HuH-7 (cell line): Measurements from ENCODE around the gene PKLR.
A peak's percentile ranks its signal among the peaks of the same experiment; 100 is the strongest.
"Not testable (repeated sequence)": the region's sequence is repeated elsewhere in the genome, so short reads cannot be mapped to it uniquely, and the experiment has no call there.

Experiments
- DNase-seq: peaks from one replicate; pipeline ENCODE4 v3.0.0; 2011; ENCODE audit warnings: low spot score

Gene PKLR

GRCh38 chr1:155255243-155256007 is 45.8 kb downstream of the PKLR start, which contains the start of gene ENTREP3:
Gene ENTREP3 (minus strand): TSS chr1:155255483. CDS start chr1:155254877, 606 bp downstream.
- DNase-seq = peak; percentile 98

DNA sequence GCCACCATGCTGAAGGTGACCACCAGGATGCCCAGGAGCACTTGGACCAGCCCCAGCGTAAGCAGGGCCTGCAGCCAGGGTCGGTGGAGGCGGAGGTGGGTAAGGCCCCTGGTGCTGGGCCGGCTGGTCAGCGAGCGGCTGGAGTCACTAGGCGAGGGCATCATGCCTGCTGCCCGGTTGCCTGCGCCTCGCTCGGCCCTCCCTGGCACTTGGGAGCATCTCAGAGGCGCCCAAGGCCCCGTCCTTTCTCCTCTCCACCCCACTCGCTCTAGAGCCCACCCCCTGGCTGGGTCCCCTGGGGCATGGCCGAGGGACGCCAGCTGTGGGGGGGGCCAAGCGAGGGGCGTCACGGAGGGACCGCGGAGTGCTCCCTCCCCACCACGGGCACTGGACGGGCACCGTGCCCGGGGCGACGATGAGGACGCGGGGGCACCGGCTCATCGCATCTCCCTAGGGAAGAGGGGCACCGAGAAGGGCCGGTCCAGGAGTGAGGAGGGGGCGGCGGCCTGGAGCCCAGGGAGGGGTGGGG is 46.5 kb downstream of the PKLR start:
- DNase-seq = no peak

DNA sequence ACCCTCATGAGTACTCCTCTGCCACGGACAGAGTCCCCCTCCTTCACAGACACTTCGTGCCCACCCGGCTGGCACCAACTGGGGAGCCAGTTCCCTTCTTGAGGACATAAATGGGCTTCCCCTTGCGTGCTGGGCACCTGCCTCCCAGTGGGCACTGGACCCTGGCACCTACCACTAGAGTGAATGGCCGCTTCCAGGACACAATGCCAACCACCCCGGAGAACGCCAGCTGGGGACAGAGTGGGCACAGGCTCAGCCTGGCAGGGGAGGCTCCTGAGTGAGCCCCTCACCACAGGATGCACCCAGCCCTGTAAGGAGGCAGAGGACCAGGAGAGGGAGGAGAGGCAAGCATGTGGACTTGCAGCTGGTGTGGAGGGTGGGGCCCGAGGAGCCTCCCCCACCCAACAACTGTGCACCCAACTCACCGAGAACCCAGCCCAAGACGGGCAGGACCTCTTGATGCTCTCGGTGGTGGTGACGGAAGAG is 47.0 kb downstream of the PKLR start:
- DNase-seq = no peak

GRCh38 chr1:155253797-155254196 is 47.4 kb downstream of the PKLR start:
- DNase-seq = no peak

- DNase-seq = peak; percentile 68
Measured at GRCh38 chr1:155253208-155253607, 48.0 kb downstream of the PKLR start.

GRCh38 chr1:155251566-155251965 is 49.7 kb downstream of the PKLR start:
- DNase-seq = no peak

- peak; percentile 99 for DNase-seq
Measured at GRCh38 chr1:155250633-155251449, 50.4 kb downstream of the PKLR start.

GRCh38 chr1:155250246-155250632 is 51.0 kb downstream of the PKLR start:
- DNase-seq = peak; percentile 37

- DNase-seq = no peak
Measured at GRCh38 chr1:155247667-155248553, 53.3 kb downstream of the PKLR start.

- not testable (repeated sequence) for DNase-seq
Measured at GRCh38 chr1:155246796-155247195, 54.4 kb downstream of the PKLR start.

DNA sequence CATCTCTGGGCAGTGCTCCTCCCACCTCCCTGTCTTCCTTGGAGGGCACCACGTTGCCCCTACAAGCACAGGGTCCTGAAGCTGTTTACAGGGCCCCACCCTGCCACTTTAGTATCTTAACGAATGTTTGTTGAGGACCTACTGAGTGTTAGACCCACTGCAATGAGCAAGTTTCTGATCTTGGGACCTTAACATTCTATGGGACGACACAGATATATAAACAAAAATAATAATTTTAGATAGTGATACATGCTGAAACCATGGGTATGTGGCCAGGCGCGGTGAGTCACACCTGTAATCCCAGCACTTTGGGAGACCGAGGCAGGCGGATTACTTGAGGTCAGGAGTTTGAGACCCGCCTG is 56.1 kb downstream of the PKLR start:
- no peak for DNase-seq

DNA sequence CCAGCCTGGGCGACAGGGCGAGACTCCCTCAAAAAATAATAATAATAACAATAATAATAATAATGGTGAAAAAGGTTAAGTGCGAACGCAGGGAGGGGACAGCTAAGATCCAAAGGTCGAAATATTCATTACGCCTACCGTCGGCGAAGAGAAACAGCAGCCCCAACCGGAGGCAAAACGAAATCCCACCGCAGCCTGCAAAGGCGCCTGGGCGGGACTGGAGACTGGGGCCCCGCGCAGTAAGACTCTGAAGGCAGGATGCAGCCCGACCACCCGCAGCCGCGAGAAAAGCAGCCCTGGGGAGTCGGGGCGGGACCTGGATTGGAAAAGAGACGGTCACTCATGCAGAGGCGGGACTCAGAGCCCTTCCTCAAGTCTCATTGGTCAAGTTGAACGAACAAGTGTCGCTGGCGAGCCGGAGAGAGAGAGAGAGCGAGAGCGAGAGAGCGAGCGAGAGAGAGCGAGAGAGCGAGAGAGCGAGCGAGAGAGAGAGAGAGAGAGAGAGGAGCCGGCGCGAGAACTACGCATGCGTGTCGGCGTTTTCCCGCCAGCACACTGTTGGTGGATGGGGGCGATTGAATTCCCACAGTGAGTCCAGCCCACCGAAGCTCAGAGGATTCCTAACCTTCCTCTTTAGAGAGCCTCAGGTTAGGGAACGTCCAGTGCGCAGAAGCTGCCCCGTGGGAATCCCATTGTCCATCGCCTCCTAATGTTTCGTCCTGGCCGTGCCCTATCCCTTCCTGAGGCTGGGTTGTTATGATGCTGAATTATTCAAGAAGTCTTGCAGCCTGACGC is 56.7 kb downstream of the PKLR start:
- peak; percentile 93 for DNase-seq

GRCh38 chr1:155242805-155243358 is 58.4 kb downstream of the PKLR start:
- no peak for DNase-seq

DNA sequence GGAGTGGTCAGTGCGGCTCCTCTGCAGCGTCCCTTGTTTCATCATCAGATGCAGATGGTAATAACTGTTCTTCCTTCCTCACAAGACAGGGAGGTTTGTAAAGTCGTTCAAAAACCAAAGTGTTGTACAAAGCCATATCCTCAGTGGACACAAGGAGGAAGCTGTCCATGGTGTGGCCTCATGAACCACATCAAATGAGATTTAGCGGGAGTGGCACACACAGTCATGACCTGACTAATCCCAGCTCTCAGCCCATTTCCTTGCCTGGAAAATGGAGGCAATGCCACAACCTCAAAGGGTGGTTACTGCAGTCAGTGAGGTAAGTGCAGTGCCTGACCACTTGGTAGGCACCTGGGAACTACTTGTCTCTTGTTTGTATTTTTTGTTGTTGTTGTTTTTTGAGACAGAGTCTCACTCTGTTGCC is 59.4 kb downstream of the PKLR start:
- DNase-seq = no peak

- peak; percentile 87 for DNase-seq
Measured at GRCh38 chr1:155241069-155241679, 60.1 kb downstream of the PKLR start.
